ENCODE data around the gene AHNAK. TPM values are rescaled to one million over a fixed set of nuclear protein-coding genes. Genes with fewer than 3 reads are reported as not detected.

The AHNAK gene
- total RNA-seq, 1 donor from 2014 or later = 14.9 TPM

DNA sequence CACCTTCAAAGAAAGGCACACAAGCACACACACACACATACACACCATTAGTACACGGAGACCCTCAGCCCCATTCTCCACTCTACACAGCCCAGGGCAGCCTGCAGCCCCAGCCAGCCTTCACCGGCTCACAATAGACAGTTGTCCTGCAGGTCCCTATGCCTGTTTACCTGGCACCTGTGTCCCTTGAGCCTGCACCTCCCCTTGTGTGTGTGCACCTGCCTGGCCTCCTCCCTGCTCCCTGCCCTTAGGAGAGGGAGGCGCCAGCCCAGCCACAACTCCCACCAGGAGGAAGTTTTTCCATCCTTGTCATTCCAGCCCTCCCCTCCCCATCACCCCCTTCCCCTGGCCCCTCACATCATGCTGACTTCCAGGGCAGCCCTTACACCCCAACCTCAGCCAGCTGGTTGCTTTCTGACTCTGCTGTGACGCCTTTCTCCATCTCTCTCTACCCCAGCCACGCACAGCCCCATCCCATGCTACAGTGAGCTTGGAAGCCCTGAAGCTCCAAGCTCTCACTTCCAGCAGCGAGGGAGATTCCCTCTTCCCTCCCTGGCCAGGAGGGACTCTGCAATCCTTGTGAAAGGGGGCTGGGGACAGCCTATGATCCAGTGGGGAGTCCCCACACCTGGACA lies 4.4 kb downstream of the AHNAK start:
- DNase-seq (ENCODE audit: low spot score) = no peak
- TF ChIP-seq EZH2phosphoT487 (IDR thresholded peaks at IDR 0.05) (no peak), EZH2 (IDR thresholded peaks at IDR 0.05) (no peak)
- TF ChIP-seq, protein P1, sequence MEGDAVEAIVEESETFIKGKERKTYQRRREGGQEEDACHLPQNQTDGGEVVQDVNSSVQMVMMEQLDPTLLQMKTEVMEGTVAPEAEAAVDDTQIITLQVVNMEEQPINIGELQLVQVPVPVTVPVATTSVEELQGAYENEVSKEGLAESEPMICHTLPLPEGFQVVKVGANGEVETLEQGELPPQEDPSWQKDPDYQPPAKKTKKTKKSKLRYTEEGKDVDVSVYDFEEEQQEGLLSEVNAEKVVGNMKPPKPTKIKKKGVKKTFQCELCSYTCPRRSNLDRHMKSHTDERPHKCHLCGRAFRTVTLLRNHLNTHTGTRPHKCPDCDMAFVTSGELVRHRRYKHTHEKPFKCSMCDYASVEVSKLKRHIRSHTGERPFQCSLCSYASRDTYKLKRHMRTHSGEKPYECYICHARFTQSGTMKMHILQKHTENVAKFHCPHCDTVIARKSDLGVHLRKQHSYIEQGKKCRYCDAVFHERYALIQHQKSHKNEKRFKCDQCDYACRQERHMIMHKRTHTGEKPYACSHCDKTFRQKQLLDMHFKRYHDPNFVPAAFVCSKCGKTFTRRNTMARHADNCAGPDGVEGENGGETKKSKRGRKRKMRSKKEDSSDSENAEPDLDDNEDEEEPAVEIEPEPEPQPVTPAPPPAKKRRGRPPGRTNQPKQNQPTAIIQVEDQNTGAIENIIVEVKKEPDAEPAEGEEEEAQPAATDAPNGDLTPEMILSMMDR (IDR thresholded peaks at IDR 0.05) = no peak
- Histone ChIP-seq H3K4me3 (peak overlapping the region; percentile 22), H3K79me2 (ENCODE audit: low read depth) (no peaks in the 10 kb centered on the region), H3K4me1 (peaks cover 18% of the 10 kb centered on the region), H2AFZ (replicated peaks) (no peak overlapping the region), H4K20me1 (ENCODE audit: low read depth) (peaks cover 25% of the 10 kb centered on the region), H3K9ac (no peak overlapping the region), H3K9me3 (ENCODE audit: low read depth) (no peaks in the 10 kb centered on the region), H3K36me3 (no peaks in the 10 kb centered on the region), H3K27me3 (peaks cover 45% of the 10 kb centered on the region), H3K27ac (no peak overlapping the region), H3F3A (ENCODE audit: low read depth) (peaks cover 19% of the 10 kb centered on the region), H3K4me2 (peak overlapping the region; percentile 68)
- Mint-ChIP-seq H3K27me3 (ENCODE audit: insufficient read depth, low read depth) (peaks cover 24% of the 10 kb centered on the region), H3K27ac (no peak overlapping the region), H3K36me3 (no peaks in the 10 kb centered on the region), H3K9me3 (no peaks in the 10 kb centered on the region), H3K4me3 (peak overlapping the region; percentile 34), H3K4me1 (peaks cover 64% of the 10 kb centered on the region)

DNA sequence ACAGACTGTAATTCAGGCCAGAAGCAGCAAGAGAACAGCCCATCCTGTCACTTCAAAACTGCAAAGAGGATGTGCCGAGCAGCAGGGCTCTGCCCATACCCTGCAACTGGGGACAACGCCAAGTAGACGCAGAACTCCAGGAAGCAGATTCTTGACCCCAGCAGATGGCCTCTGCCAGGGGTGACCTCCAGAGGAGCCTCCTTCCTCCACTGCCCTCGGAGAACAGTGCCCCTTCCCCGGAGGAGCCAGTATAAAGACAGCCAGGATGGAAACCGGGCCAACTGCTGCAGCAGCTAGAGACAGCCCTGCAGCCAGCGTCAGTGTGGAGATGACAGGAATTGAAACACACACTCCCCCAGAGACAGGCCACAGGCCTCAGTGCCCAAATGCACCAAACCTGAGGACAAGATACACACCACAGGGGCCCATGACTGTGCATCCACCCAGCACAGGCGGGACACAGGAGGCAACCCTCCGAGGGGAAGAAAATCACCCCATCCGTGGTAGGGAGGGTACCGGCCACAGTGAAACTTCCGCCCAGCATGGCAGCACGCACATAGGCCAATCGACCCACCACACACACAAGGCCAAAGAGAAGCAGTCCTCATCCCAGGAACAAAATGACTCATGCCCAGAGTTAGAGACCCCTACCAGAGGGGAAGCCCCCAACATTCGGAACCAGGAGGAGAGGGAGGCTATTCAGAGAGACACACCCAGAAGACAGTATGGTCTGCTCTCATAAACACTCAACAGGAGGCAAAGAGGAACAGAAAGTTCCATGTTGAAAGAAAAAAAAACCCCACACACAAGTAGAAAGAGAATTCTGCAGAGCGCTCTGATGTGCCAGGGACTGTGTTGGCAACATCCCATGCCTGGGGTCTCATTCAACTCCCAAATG lies 5.6 kb downstream of the AHNAK start:
- Mint-ChIP-seq H3K36me3 (peaks cover 3% of the 10 kb centered on the region), H3K27me3 (ENCODE audit: insufficient read depth, low read depth) (peaks cover 21% of the 10 kb centered on the region), H3K4me1 (peaks cover 65% of the 10 kb centered on the region), H3K4me3 (peak overlapping the region; percentile 46), H3K27ac (no peak overlapping the region), H3K9me3 (no peaks in the 10 kb centered on the region)
- H3K4me1 ChIP-seq = peaks cover 14% of the 10 kb centered on the region
- H3F3A ChIP-seq (ENCODE audit: low read depth) = peaks cover 10% of the 10 kb centered on the region
- DNase-seq (ENCODE audit: low spot score) = no peak
- H2AFZ ChIP-seq (replicated peaks) = no peak overlapping the region
- no peaks in the 10 kb centered on the region for H3K79me2 ChIP-seq (ENCODE audit: low read depth)
- H3K4me3 ChIP-seq = no peak overlapping the region
- no peaks in the 10 kb centered on the region for H3K9me3 ChIP-seq (ENCODE audit: low read depth)
- TF ChIP-seq EZH2 (IDR thresholded peaks at IDR 0.05) (no peak), EZH2phosphoT487 (IDR thresholded peaks at IDR 0.05) (no peak)
- TF ChIP-seq, protein P1 (IDR thresholded peaks at IDR 0.05) = no peak
- peaks cover 33% of the 10 kb centered on the region for H3K27me3 ChIP-seq
- H3K9ac ChIP-seq = no peak overlapping the region
- H3K36me3 ChIP-seq = no peaks in the 10 kb centered on the region
- no peak overlapping the region for H3K27ac ChIP-seq
- peaks cover 25% of the 10 kb centered on the region for H4K20me1 ChIP-seq (ENCODE audit: low read depth)
- H3K4me2 ChIP-seq = no peak overlapping the region

DNA sequence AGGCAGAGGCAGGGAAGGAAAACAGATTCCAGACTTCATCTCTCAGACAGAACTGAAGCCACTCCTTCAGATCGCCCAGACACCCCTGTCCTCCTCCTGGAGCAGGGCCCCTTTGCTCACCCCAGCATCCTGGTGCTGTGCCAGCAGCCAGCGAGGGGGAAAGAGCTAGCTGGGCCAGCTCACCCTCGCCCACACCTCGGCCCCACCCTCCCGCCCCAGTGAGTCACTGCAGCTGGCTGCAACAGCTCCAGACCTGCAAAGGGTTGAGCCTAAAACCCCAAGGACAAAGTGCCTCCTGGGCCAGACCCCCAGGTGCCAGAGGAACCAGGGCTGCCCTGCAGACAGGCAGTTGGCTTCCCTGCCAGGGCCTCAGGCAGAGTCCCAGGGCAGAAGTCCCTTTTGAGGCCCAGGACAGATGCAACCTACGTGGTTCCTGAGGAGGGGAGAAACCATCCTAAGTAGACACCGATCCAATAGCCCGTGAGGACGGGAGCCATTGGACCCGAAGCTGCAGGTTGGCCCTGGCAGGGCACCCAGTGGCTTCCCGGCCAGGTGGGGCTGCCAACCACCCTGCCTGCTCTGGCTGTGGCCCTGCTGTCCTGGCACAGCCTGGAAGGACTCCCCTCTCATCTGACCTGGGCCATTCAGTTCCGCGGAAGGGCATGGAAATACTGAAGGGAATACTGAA lies 7.2 kb downstream of the AHNAK start:
- peak; percentile 7 for DNase-seq (ENCODE audit: low spot score)
- Histone ChIP-seq H3K4me3 (no peak overlapping the region), H4K20me1 (ENCODE audit: low read depth) (peaks cover 15% of the 10 kb centered on the region), H3K4me1 (peaks cover 8% of the 10 kb centered on the region), H3K27ac (no peak overlapping the region), H3F3A (ENCODE audit: low read depth) (peaks cover 1% of the 10 kb centered on the region), H3K36me3 (no peaks in the 10 kb centered on the region), H2AFZ (replicated peaks) (no peak overlapping the region), H3K27me3 (peaks cover 17% of the 10 kb centered on the region), H3K79me2 (ENCODE audit: low read depth) (no peaks in the 10 kb centered on the region), H3K9ac (no peak overlapping the region), H3K4me2 (no peak overlapping the region), H3K9me3 (ENCODE audit: low read depth) (no peaks in the 10 kb centered on the region)
- H3K4me1 Mint-ChIP-seq = peaks cover 57% of the 10 kb centered on the region
- TF ChIP-seq, protein P1 (IDR thresholded peaks at IDR 0.05) = no peak
- TF ChIP-seq EZH2 (IDR thresholded peaks at IDR 0.05) (no peak), EZH2phosphoT487 (IDR thresholded peaks at IDR 0.05) (no peak)
- no peak overlapping the region for H3K4me3 Mint-ChIP-seq
- no peaks in the 10 kb centered on the region for H3K9me3 Mint-ChIP-seq
- peaks cover 22% of the 10 kb centered on the region for H3K27me3 Mint-ChIP-seq (ENCODE audit: insufficient read depth, low read depth)
- H3K27ac Mint-ChIP-seq = peak overlapping the region; percentile 46
- H3K36me3 Mint-ChIP-seq = peaks cover 6% of the 10 kb centered on the region
